IMR-90 (cell line): ENCODE data around the gene JAKMIP1. TPM values are rescaled to one million over a fixed set of nuclear protein-coding genes. Genes with fewer than 3 reads are reported as not detected.

Source experiments
- ATAC-seq: fragments of 200-7000 bp; cut with Tn5 transposase; 2 replicates; pipeline ENCODE4 v1.9.1; 2020; ENCODE audit warnings: low read depth, mild to moderate bottlenecking, moderate library complexity
- BruUV-seq: library from RNA; stranded (reverse); fragments of 400-500 nt; replicated peaks from 2 replicates; lab custom pipeline; 2021; lab: Mats Ljungman, UMichigan
- CTCF ChIA-PET: fragments of 300-600 bp; formaldehyde crosslinking; extraction: SDS; loops from one replicate; lab custom pipeline; 2021; ENCODE audit warnings: antibody characterized with exemption; lab: Yijun Ruan, JAX
- POLR2A ChIA-PET: fragments of 300-600 bp; sonication (Branson Sonifier 250); formaldehyde crosslinking; loops from one replicate; lab custom pipeline; 2022; ENCODE audit warnings: antibody characterized with exemption; ENCODE audit not compliant: unreplicated experiment; lab: Charles Lee
- DNase-seq: peaks from one replicate; pipeline ENCODE4 v3.0.0; 2013
- H2AFZ ChIP-seq: replicated peaks from 2 replicates; pipeline ENCODE3; 2013; ENCODE audit warnings: low read length, mild to moderate bottlenecking; ENCODE audit not compliant: poor library complexity
- H2AK5ac ChIP-seq: 2 replicates; pipeline ENCODE4 v1.6.1; 2013; ENCODE audit warnings: low read depth, low read length, inconsistent platforms
- H2AK9ac ChIP-seq: replicated peaks from 2 replicates; pipeline ENCODE3; 2013; ENCODE audit warnings: mild to moderate bottlenecking, low read depth, low read length, moderate library complexity; ENCODE audit not compliant: poor library complexity
- H2BK120ac ChIP-seq: 2 replicates; pipeline ENCODE4 v1.6.1; 2013; ENCODE audit warnings: low read depth, low read length, inconsistent platforms
- H2BK15ac ChIP-seq: 3 replicates; pipeline ENCODE4 v1.6.1; 2013; ENCODE audit warnings: low read depth, low read length, inconsistent platforms
- H2BK20ac ChIP-seq: 2 replicates; pipeline ENCODE4 v1.6.1; 2013; ENCODE audit warnings: low read depth, mild to moderate bottlenecking, inconsistent platforms, low read length, moderate library complexity
- H2BK5ac ChIP-seq: 2 replicates; pipeline ENCODE4 v1.6.1; 2013; ENCODE audit warnings: mild to moderate bottlenecking, low read depth, low read length, inconsistent platforms; ENCODE audit not compliant: poor library complexity, severe bottlenecking
- H3K14ac ChIP-seq: replicated peaks from 2 replicates; pipeline ENCODE4 v1.6.1; 2013; ENCODE audit warnings: low read depth, low read length, inconsistent platforms
- H3K18ac ChIP-seq: 2 replicates; pipeline ENCODE4 v1.6.1; 2013; ENCODE audit warnings: low read depth, low read length, control low read depth
- H3K23ac ChIP-seq: 2 replicates; pipeline ENCODE4 v1.6.1; 2013; ENCODE audit warnings: low read depth, low read length, inconsistent platforms
- H3K27ac ChIP-seq: 2 replicates; pipeline ENCODE4 v1.5.1; 2013; ENCODE audit warnings: mild to moderate bottlenecking, control low read depth, low read length; ENCODE audit not compliant: insufficient read depth
- H3K27me3 ChIP-seq: 2 replicates; pipeline ENCODE4 v1.6.1; 2013; ENCODE audit warnings: low read length; ENCODE audit not compliant: control insufficient read depth, insufficient read depth
- H3K36me3 ChIP-seq: 2 replicates; pipeline ENCODE4 v1.6.1; 2013; ENCODE audit warnings: low read length, mixed read lengths; ENCODE audit not compliant: control insufficient read depth, insufficient read depth
- H3K4ac ChIP-seq: 2 replicates; pipeline ENCODE4 v1.6.1; 2013; ENCODE audit warnings: low read depth, low read length, inconsistent platforms
- H3K4me1 ChIP-seq: 2 replicates; pipeline ENCODE4 v1.6.1; 2013; ENCODE audit warnings: low read length, mixed read lengths; ENCODE audit not compliant: control insufficient read depth, insufficient read depth
- H3K4me2 ChIP-seq: 2 replicates; pipeline ENCODE4 v1.6.1; 2013; ENCODE audit warnings: low read depth, mild to moderate bottlenecking, control low read depth, low read length, moderate library complexity
- H3K4me3 ChIP-seq: 2 replicates; pipeline ENCODE4 v1.5.1; 2013; ENCODE audit warnings: low read depth, mild to moderate bottlenecking, control low read depth, low read length, moderate library complexity; ENCODE audit not compliant: insufficient read depth
- H3K56ac ChIP-seq: 2 replicates; pipeline ENCODE4 v1.6.1; 2013; ENCODE audit warnings: low read length, inconsistent platforms; ENCODE audit not compliant: insufficient read depth; ENCODE audit errors: extremely low read depth
- H3K79me1 ChIP-seq, 2 experiments: 2 replicates each; pipeline ENCODE4 v1.6.1; 2013; ENCODE audit warnings: low read length in 2 of 2, inconsistent platforms in 1 of 2, low read depth in 1 of 2
- H3K9ac ChIP-seq: 2 replicates; pipeline ENCODE4 v1.6.1; 2013; ENCODE audit warnings: low read depth, low read length, control low read depth
- H3K9me1 ChIP-seq: 2 replicates; pipeline ENCODE4 v1.6.1; 2013; ENCODE audit warnings: low read length, inconsistent platforms; ENCODE audit not compliant: insufficient read depth
- H3K9me3 ChIP-seq: 2 replicates; pipeline ENCODE4 v1.6.1; 2013; ENCODE audit warnings: low read length; ENCODE audit not compliant: control insufficient read depth, insufficient read depth
- H4K20me1 ChIP-seq: 2 replicates; pipeline ENCODE4 v1.6.1; 2013; ENCODE audit warnings: low read length, inconsistent platforms; ENCODE audit not compliant: insufficient read depth
- H4K5ac ChIP-seq: 2 replicates; pipeline ENCODE4 v1.6.1; 2013; ENCODE audit warnings: mild to moderate bottlenecking, low read depth, low read length, control low read depth
- H4K8ac ChIP-seq, 2 experiments: 2 replicates each; pipeline ENCODE4 v1.6.1; 2013; ENCODE audit warnings: low read depth in 2 of 2, low read length in 2 of 2, control low read depth in 1 of 2, inconsistent platforms in 1 of 2
- H4K91ac ChIP-seq: 2 replicates; pipeline ENCODE4 v1.6.1; 2013; ENCODE audit warnings: low read depth, low read length, inconsistent platforms; ENCODE audit not compliant: insufficient read depth
- BHLHE40 ChIP-seq: fragments of 150-350 bp; IDR thresholded peaks from 2 replicates; pipeline ENCODE4 v1.6.1; 2016; ENCODE audit warnings: mild to moderate bottlenecking, low read depth, low read length
- CEBPB ChIP-seq: IDR thresholded peaks from 2 replicates; pipeline ENCODE4 v1.6.1; 2012; ENCODE audit warnings: low read depth, low read length, improper control_type of control experiment
- CHD1 ChIP-seq: IDR thresholded peaks from 2 replicates; pipeline ENCODE4 v1.6.1; 2012; ENCODE audit warnings: low read depth, low read length, improper control_type of control experiment
- MAFK ChIP-seq: IDR thresholded peaks from 2 replicates; pipeline ENCODE4 v1.6.1; 2012; ENCODE audit warnings: low read depth, low read length, improper control_type of control experiment
- MAZ ChIP-seq: IDR thresholded peaks from 2 replicates; pipeline ENCODE4 v1.6.1; 2012; ENCODE audit warnings: low read depth, mild to moderate bottlenecking, low read length, improper control_type of control experiment, moderate library complexity, borderline replicate concordance
- MXI1 ChIP-seq: IDR thresholded peaks from 2 replicates; pipeline ENCODE4 v1.6.1; 2012; ENCODE audit warnings: low read depth, mild to moderate bottlenecking, low read length, moderate library complexity, borderline replicate concordance
- POLR2A ChIP-seq: IDR thresholded peaks from 2 replicates; pipeline ENCODE4 v1.6.1; 2012; ENCODE audit warnings: mild to moderate bottlenecking, low read depth, low read length
- RCOR1 ChIP-seq: IDR thresholded peaks from 2 replicates; pipeline ENCODE4 v1.6.1; 2012; ENCODE audit warnings: mild to moderate bottlenecking, low read length, improper control_type of control experiment; ENCODE audit not compliant: insufficient replicate concordance
- RFX5 ChIP-seq: IDR thresholded peaks from 2 replicates; pipeline ENCODE4 v1.8.0; 2012; ENCODE audit warnings: low read depth, mild to moderate bottlenecking, low read length, moderate library complexity
- SMC3 ChIP-seq: fragments of 150-350 bp; IDR thresholded peaks from 2 replicates; pipeline ENCODE4 v1.6.1; 2016; ENCODE audit warnings: low read depth, mild to moderate bottlenecking, antibody characterized with exemption, low read length, moderate library complexity
- WGBS, 2 experiments: methylation state at CpG; one replicate each; pipeline versions ENCODE4 v1.1.5 to v1.1.7; 2013; ENCODE audit warnings: missing lambda C conversion rate in 2 of 2; ENCODE audit not compliant: insufficient read length in 1 of 2; ENCODE audit errors: extremely low coverage in 2 of 2; 5-methylcytosine and 5-hydroxymethylcytosine counted together
- dilution Hi-C: fragments of 300-500 bp; cut with HindIII; formaldehyde crosslinking; loops from one replicate; pipeline ENCODE4 v1.14.3; 2018; ENCODE audit warnings: low sequenced_read_pairs; ENCODE audit not compliant: unreplicated experiment
- in situ Hi-C: fragments of 300-500 bp; cut with MboI; formaldehyde crosslinking; loops from 3 replicates; pipeline ENCODE4 v1.14.3; 2019; ENCODE audit warnings: low sequenced_read_pairs, inconsistent platforms, mixed read lengths
- intact Hi-C: fragments of 100-400 bp; cut with micrococcal nuclease; formaldehyde crosslinking; loops from 2 replicates; pipeline ENCODE4 v1.10.0; 2022
- polyA plus RNA-seq, 3 experiments: library from polyadenylated mRNA; depleted of rRNA; stranded (reverse); fragments of >200 nt; gene quantifications; 2 replicates each; pipeline ENCODE4 v1.2.3, GENCODE V29; 2012; ENCODE audit warnings: low replicate concordance in 1 of 3
- total RNA-seq: library from RNA; depleted of rRNA; stranded (reverse); fragments of >200 nt; gene quantifications from 2 replicates; pipeline ENCODE4 v1.2.3, GENCODE V29; 2012

The JAKMIP1 gene
- total and polyA plus RNA-seq, 2 of the 4 experiments (the other 2 are of a cell fraction), result not detected

DNA sequence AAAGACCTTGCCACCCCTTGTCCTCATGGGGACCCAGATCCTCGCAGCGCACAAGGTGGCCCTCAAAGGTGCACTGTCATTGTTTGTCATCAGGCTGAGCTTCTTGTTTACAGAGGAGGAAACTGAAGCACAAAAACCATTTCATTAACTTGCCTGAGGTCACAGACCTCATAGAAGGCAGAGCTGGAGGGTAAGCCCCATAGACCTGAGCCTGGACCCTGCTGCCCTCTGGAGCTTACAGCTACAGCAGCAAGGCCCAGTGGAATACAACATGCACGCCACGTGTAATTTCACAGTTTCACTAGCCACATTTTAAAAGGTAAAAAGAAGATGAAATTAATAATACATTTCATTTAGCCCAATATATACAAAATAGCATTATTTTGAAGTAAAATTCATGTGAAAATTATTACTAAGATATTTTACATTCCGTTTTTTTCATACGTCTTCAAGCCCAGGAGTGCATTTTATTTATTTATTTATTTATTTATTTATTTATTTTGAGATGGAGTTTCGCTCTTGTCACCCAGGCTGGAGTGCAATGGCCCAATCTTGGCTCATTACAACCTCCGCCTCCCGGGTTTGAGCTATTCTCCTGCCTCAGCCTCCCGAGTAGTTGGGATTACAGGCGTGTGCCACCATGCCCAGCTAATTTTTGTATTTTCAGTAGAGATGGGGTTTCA is 8.8 kb downstream of the JAKMIP1 start:
- peaks cover 3% of the 10 kb centered on the region; the same call in 1 of the 2 replicates for H3K27me3 ChIP-seq
- POLR2A ChIA-PET, result no interaction called here
- H2BK5ac ChIP-seq, result no peak overlapping the region
- H3K9me3 ChIP-seq, result no peaks in the 10 kb centered on the region
- no peak overlapping the region for H3K23ac ChIP-seq
- H3K4me1 ChIP-seq, result no peaks in the 10 kb centered on the region
- ATAC-seq (no peak), DNase-seq (no peak)
- no CpG with 5 or more reads among the region's 11 CpGs for WGBS, 2 experiments
- H3K4me2 ChIP-seq, result no peak overlapping the region
- H2BK120ac ChIP-seq, result no peak overlapping the region
- no peak overlapping the region for H3K4me3 ChIP-seq
- no peaks in the 10 kb centered on the region for H3K36me3 ChIP-seq
- H2AK5ac ChIP-seq, result no peak overlapping the region
- no peak overlapping the region for H3K9ac ChIP-seq
- no peak overlapping the region for H2BK15ac ChIP-seq
- dilution Hi-C loops (no loop called here), intact Hi-C loops (no loop called here), in situ Hi-C loops (no loop called here)
- no peak overlapping the region for H4K8ac ChIP-seq
- no peaks in the 10 kb centered on the region for H3K9me1 ChIP-seq
- H2BK20ac ChIP-seq, result no peak overlapping the region
- H3K79me1 ChIP-seq, result no peaks in the 10 kb centered on the region
- TF ChIP-seq RFX5, result no peak
- TF ChIP-seq BHLHE40, result no peak
- no peak for TF ChIP-seq RCOR1
- TF ChIP-seq MAZ, result no peak
- TF ChIP-seq CEBPB, result no peak
- no peak for TF ChIP-seq MAFK
- TF ChIP-seq MXI1, result no peak
- no peak for TF ChIP-seq CHD1
- TF ChIP-seq SMC3, result no peak
- no peak for TF ChIP-seq POLR2A
- H2AK9ac ChIP-seq, result no peak overlapping the region
- no peak overlapping the region for H3K27ac ChIP-seq
- H3K56ac ChIP-seq, result no peak overlapping the region
- BruUV-seq, result no TSS peak
- H4K91ac ChIP-seq, result no peak overlapping the region
- CTCF ChIA-PET, result no interaction called here
- no peak overlapping the region for H3K4ac ChIP-seq
- H4K5ac ChIP-seq, result no peak overlapping the region
- no peaks in the 10 kb centered on the region for H4K20me1 ChIP-seq
- no peak overlapping the region for H3K18ac ChIP-seq
- H2AFZ ChIP-seq, result no peak overlapping the region
- H3K14ac ChIP-seq, result no peak overlapping the region
